Esophagus squamous epithelium (tissue), 4 donors: ENCODE data around the gene ZC3H14.

Source experiments
- CTCF ChIP-seq, 6 experiments: fragments of 450-650 bp in 4 of 6; fragments of 200-600 bp in 2 of 6; sonication (generic) in 2 of 6; IDR thresholded peaks; one replicate each; pipeline ENCODE4 v1.5.1; 2016 to 2019; ENCODE audit warnings: antibody characterized with exemption in 6 of 6, mild to moderate bottlenecking in 4 of 6, moderate library complexity in 4 of 6
- POLR2A ChIP-seq, 4 donors: fragments of 450-650 bp; IDR thresholded peaks; one replicate each; pipeline ENCODE4 v1.6.1; 2017; ENCODE audit warnings: antibody characterized with exemption in 4 of 4, mild to moderate bottlenecking in 4 of 4, moderate library complexity in 3 of 4

GRCh38 chr14:88632512-88632911 lies 69.7 kb downstream of the ZC3H14 start:
- TF ChIP-seq CTCF (IDR thresholded peaks at IDR 0.05) (no peak), POLR2A (IDR thresholded peaks at IDR 0.05) (no peak)
